HG03175 (cell line): ENCODE results near the gene LRRFIP2.

Experiments
- ATAC-seq: cut with Tn5 transposase; IDR thresholded peaks from one replicate; pipeline ENCODE4 v1.9.1; 2021; ENCODE audit warnings: mild to moderate bottlenecking, moderate library complexity; ENCODE audit not compliant: unreplicated experiment

The LRRFIP2 gene

DNA sequence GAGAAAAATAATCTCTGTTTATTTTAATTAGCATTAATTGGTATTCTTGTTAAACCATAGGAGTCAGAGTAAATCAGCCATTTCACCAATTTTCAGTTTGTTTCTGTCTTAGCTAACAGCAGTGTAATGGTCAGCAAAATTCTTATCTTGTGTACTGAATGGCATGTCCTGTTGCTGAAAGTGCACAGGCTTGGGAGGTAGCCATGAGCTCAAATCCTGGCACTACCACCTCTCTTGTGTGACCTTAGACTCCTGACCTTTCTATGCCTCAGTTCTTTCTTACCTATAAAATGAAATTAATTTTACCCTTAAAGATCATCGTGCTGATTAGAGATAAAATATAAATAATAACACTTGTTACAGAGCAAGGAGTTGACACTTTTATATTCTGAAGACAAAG, 145.3 kb downstream of the LRRFIP2 start:
- ATAC-seq: no peak

DNA sequence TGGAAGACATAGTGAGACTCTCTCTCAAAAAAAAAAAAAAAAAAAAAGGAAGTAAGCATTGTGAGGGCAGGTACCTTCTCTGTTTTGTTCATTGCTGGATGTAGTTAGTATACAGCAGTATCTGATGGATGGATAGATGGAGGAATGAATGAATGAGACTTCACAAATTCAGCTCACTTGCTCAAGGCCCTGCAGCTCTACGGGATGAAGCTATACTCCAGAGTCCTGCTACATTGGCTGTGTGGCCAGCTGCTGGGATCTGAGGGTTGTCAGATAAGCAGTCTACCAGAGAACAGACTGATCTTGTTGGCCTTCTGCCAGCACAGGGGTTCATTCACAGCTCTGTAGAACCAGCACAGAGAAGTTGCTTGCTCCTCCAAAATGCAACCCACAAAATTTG, 146.1 kb downstream of the LRRFIP2 start:
- ATAC-seq: no peak

DNA sequence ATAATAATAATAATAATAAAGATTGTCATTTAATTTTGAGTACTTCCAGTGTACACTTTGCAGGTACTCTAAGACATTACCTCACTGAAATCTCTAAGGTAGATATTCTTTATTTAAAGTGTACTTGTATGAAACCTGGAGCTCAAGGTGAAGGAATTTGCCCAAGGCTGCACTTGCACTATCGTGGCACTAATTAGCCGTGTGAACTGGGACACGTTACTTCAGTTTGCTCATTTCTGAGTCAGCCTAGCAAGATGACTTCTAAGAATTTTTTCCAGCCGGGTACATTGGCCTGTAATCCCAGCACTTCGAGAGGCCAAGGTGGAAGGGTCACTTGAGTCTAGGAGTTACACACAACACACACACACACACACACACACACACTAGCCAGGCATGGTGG, 147.5 kb downstream of the LRRFIP2 start:
- ATAC-seq: no peak

DNA sequence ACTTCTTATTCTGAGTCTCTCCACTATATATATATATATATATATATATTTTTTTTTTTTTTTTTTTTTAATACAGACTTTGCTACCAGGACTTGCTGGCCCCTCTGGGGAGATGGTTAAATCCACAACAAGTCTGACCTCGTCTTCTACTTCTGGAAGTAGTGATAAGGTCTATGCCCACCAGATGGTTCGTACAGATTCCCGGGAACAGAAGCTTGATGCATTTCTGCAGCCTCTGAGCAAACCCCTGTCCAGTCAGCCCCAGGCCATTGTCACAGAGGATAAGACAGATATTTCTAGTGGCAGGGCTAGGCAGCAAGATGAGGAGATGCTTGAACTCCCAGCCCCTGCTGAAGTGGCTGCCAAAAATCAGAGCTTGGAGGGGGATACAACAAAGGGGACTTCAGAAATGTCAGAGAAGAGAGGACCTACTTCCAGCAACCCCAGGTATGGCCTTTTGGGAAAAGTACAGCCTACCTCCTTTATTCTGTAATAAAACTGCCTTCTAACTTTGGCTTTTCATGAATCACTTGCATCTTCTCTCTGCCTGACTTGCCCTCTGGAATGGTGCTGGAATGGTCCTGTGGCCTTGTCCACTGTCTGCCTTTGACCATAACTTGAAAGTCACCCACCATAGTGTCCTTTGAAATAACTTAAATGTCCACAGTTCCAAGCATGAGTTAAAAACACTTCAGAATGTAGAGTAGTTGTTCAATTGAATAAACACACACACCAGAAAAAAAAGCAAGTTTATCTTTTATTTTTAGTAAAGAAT, 148.6 kb downstream of the LRRFIP2 start:
- ATAC-seq: no peak

DNA sequence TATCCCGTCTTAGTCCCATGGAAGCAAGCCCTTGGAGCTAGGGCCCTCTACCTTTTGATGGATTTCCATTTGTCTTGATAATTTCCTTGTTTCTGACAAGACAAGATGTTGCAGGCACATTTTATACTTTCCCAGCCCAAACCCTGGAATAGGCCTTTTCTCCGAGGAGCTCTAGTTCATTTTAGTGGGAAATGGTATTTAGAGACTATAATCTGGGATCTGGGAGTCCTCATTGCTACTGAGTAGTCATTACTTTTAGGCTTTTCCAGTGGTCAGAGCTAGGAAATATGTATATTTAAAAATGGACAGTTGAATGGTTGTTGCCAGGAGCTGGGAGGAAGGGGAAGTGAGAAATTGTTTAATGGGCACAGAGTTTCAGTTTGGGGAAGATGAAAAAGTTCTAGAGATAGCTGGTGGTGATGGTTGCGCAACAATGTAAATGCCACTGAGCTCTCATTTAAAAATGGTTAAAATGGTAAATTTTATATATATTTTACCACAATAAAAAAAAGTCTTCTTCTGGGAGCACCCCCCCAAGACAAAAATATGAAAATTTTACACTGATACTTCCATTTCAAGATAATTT, 149.5 kb downstream of the LRRFIP2 start:
- no peak for ATAC-seq

DNA sequence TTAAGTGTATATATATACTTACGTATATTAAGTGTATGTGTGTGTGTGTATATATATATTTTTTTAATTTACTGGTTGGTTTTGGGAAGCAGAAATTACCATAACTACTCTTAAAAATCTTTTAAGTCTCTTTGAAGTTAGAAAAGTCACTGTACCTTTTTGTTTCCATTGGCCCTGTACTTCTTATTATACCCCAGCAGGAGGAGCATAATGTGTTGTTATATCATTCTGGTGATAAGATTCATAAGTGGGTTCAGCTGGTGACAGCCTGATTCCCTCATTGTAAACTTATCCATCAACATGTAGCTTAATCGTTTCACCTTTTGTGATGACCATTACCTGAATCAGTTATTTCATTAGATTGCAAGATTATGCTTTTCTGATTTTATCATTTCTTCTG, 150.3 kb downstream of the LRRFIP2 start:
- ATAC-seq: no peak

DNA sequence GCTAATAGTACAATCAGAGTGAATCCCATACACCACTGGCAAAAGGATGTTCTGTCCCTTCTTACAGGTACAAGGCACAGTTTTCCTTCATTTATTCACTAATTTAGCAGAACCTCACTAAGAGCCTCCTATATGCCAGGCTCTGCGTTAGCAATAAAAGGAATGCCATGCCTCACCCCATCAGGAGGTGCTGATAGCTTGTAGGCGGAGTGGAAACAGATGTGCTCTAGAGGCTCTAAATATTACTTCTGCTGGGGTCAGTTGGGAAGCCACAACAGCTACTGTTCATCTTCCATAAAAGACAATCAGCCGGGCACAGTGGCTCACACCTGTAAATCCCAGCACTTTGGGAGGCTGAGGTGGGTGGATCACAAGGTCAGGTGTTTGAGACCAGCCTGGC, 156.7 kb downstream of the LRRFIP2 start:
- no peak for ATAC-seq

DNA sequence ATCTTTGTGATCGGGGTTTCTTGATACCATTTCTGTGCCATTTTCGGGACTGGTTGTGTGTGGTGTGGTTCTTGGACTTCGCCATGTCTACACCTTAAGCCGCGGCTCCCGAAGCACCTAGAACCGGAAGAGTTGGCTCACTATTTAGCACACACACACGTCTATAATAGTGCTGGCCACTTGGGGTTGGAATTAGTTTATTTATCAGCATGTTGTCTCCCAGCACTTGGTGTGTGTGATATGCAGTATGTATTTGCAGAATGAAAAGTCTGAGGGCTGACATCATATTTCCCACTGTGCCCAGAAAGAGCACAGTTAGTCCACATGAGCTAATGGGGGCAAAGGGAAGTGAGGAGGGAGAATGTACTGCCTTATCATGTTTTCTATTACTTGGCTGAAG, 157.5 kb downstream of the LRRFIP2 start:
- no peak for ATAC-seq

DNA sequence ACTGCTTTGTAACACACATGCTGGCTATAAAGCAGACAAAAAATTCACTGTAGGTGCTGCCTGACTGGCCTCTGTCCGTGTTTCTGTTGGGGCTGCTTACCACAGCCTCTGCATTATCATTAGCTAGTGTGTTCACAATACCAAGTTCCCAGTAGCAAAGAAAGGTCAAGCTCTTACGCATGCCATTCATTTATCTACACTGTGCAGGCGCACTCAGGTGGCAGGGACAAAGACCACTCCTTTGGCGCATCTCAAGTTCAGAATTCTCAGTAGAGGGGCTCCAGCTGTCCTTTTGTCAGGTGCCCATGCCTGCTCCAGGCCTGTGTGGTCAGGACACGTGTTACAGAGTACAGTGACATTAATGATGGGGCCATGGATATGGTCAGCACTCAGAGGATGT, 158.7 kb downstream of the LRRFIP2 start:
- no peak for ATAC-seq

DNA sequence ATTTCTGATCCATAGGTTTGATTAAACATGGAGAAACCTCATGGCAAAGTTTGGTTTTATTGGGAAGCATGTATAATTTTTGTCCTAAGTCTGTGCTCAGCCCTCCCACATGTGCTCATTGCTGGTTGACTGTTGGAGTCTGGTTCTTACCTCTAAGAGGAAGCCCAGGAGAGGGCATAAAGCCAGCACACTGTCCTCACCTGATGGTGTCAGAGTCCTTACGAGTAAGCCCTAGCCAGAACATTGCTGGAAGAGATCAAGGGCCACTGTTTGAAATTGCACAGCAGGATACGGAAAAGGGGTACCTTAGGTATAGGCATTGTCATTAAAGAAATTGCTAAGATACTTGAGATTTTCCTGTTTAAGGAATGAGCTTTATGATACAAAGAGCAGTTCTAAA, 159.8 kb downstream of the LRRFIP2 start:
- ATAC-seq: no peak
